ENCODE measurements around the gene GNB3.

The GNB3 gene

DNA sequence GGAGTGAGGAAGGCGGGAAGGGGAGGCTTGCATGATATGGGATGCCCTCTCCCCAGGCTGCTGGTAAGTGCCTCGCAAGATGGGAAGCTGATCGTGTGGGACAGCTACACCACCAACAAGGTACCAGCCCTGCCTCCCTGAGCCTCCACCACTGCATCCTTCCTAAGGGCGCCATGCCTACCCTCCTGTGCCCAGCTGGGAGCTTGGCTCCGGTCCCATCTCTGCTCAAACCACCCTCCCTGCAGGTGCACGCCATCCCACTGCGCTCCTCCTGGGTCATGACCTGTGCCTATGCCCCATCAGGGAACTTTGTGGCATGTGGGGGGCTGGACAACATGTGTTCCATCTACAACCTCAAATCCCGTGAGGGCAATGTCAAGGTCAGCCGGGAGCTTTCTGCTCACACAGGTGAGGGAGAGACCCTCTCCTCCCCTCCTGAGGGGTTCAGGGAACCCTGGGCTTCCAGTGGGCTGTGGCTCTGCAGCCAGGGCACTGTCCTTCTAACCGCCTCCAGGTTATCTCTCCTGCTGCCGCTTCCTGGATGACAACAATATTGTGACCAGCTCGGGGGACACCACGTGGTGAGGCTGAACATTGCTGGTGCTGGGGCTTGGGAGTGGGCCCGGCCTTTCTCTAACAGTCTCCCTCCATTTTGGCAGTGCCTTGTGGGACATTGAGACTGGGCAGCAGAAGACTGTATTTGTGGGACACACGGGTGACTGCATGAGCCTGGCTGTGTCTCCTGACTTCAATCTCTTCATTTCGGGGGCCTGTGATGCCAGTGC is 2.6 kb downstream of the GNB3 start:
- Histone ChIP-seq H3K27me3 (ENCODE audit: insufficient read depth, low read length) (no peaks in the 10 kb centered on the region), H3K9ac (ENCODE audit: low read depth, low read length) (no peak overlapping the region), H3K27ac (ENCODE audit: low read length) (no peak overlapping the region), H3K4me3 (ENCODE audit: low read length) (no peak overlapping the region), H3K4me1 (ENCODE audit: insufficient read depth, low read length) (0 out of 2 replicates have a peak, but pooled peaks cover 4% of the 10 kb centered on the region), H3K9me3 (ENCODE audit: insufficient read depth, low read depth, low read length) (no peaks in the 10 kb centered on the region), H3K36me3 (ENCODE audit: insufficient read depth, low read depth, low read length) (peaks cover 84% of the 10 kb centered on the region)

DNA sequence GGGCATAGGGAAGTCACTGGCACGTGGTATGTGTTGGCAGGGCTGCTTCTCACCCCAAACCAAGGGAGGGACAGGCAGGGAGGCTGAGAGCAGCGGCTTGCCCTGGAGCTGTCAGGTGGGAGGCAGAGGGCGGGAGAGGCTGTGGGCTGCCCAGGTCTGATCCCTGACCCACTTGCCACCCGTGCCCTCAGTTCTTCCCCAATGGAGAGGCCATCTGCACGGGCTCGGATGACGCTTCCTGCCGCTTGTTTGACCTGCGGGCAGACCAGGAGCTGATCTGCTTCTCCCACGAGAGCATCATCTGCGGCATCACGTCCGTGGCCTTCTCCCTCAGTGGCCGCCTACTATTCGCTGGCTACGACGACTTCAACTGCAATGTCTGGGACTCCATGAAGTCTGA is 4.7 kb downstream of the GNB3 start:
- Histone ChIP-seq H3K9ac (ENCODE audit: low read depth, low read length) (no peak overlapping the region), H3K27me3 (ENCODE audit: insufficient read depth, low read length) (no peaks in the 10 kb centered on the region), H3K9me3 (ENCODE audit: insufficient read depth, low read depth, low read length) (no peaks in the 10 kb centered on the region), H3K27ac (ENCODE audit: low read length) (no peak overlapping the region), H3K4me3 (ENCODE audit: low read length) (no peak overlapping the region), H3K36me3 (ENCODE audit: insufficient read depth, low read depth, low read length) (peaks cover 84% of the 10 kb centered on the region), H3K4me1 (ENCODE audit: insufficient read depth, low read length) (0 out of 2 replicates have a peak, but pooled peaks cover 2% of the 10 kb centered on the region)

DNA sequence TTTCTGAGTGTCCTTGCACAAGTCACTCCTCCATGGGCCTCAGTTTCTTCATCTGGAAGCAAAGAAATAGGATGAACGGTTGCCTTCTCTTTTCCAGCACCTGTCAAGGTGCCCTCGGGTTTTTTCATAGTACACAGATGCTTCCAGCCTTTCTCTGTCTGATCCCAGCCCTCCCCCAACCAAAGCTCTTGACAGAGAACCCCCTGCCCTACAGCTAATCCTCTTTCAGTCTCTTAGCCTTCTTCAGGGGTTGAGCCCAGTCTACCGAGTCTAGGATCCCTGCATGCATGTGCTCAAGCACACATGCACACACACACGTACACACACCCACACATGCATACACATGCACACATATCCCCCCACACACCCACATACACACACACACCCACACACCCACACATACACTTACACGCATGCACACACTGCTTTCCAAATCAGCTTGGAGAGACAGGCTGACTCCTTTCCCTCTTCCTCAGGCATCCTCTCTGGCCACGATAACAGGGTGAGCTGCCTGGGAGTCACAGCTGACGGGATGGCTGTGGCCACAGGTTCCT is 5.7 kb downstream of the GNB3 start:
- Histone ChIP-seq H3K9ac (ENCODE audit: low read depth, low read length) (no peak overlapping the region), H3K4me3 (ENCODE audit: low read length) (no peak overlapping the region), H3K4me1 (ENCODE audit: insufficient read depth, low read length) (0 out of 2 replicates have a peak, but pooled peaks cover 4% of the 10 kb centered on the region), H3K27me3 (ENCODE audit: insufficient read depth, low read length) (no peaks in the 10 kb centered on the region), H3K36me3 (ENCODE audit: insufficient read depth, low read depth, low read length) (peaks cover 84% of the 10 kb centered on the region), H3K9me3 (ENCODE audit: insufficient read depth, low read depth, low read length) (no peaks in the 10 kb centered on the region), H3K27ac (ENCODE audit: low read length) (no peak overlapping the region)

DNA sequence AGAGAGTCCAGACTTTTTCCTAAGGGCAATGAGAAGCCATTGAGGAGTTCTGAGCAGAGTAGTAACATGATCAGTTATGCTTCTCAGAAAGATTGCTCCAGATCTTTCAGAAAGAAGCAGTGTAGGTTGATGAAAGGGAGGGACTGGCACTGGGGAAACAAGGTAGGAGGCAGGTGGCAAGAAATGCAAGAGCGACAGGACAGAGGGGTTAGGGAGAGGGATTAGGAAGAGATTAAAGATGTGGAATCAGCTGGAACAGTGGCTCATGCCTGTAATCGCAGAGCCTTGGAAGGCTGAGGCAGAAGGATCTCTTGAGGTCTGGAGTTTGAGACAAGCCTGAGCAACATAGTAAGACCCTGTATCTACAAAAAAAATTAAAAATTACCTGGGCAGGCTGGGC is 7.0 kb downstream of the GNB3 start:
- H3K36me3 ChIP-seq (ENCODE audit: insufficient read depth, low read depth, low read length), result peaks cover 71% of the 10 kb centered on the region
- H3K4me1 ChIP-seq (ENCODE audit: insufficient read depth, low read length), result 0 out of 2 replicates have a peak, but pooled peaks cover 4% of the 10 kb centered on the region
- H3K27me3 ChIP-seq (ENCODE audit: insufficient read depth, low read length), result no peaks in the 10 kb centered on the region
- H3K9ac ChIP-seq (ENCODE audit: low read depth, low read length), result no peak overlapping the region
- no peaks in the 10 kb centered on the region for H3K9me3 ChIP-seq (ENCODE audit: insufficient read depth, low read depth, low read length)
- H3K27ac ChIP-seq (ENCODE audit: low read length), result no peak overlapping the region
- no peak overlapping the region for H3K4me3 ChIP-seq (ENCODE audit: low read length)

DNA sequence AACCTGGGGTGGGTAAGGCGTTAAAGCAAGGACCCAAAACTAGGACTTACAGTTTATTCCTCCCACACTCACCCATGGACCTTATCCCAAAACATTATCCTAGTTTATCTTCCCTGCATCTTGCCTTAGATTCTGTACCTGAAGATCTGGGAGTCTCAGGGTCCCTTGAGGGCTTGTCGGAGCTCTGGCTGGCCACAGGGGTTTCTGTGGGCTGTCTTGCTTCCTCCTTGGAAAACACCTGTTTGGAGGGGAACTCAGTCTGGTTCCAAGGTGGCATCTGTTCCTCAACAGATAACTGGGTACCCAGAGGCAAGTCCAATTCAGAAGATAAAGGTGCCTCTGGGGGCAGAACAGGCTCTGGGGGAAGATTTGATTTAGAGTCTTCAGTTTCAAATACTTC is 8.7 kb downstream of the GNB3 start:
- no peak overlapping the region for H3K4me3 ChIP-seq (ENCODE audit: low read length)
- H3K27me3 ChIP-seq (ENCODE audit: insufficient read depth, low read length), result no peaks in the 10 kb centered on the region
- no peaks in the 10 kb centered on the region for H3K9me3 ChIP-seq (ENCODE audit: insufficient read depth, low read depth, low read length)
- H3K36me3 ChIP-seq (ENCODE audit: insufficient read depth, low read depth, low read length), result peaks cover 56% of the 10 kb centered on the region
- H3K4me1 ChIP-seq (ENCODE audit: insufficient read depth, low read length), result peaks cover 9% of the 10 kb centered on the region; the same call in 1 of the 2 replicates
- no peak overlapping the region for H3K9ac ChIP-seq (ENCODE audit: low read depth, low read length)
- no peak overlapping the region for H3K27ac ChIP-seq (ENCODE audit: low read length)

DNA sequence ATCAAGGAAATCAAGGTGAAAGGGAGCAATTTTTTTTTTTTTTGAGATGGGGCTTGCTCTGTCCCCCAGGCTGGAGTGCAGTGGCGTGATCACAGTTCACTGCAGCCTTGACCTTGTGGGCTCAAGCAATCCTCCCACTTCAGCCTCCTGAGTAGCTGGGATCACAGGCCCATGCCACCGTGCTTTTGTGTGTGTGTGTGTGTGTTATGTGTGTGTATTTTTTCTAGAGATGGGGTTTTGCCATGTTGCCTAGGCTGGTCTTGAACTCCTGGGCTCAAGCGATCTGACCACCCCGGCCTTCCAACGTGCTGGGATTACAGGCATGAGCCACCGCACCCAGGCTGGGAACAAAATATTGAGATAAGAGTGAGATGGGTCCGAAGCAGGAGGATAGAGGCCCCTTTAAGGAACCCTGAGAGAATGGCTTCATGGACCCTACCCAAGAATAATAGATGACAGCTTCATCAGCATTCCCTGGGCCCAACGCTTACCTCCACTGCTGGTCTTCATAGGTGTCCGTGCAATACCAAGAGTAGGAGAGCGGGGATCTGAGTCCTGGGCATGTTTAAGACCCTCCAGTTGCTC is 9.3 kb downstream of the GNB3 start:
- peak overlapping the region; percentile 89; the same call in 1 of the 2 replicates for H3K9ac ChIP-seq (ENCODE audit: low read depth, low read length)
- no peaks in the 10 kb centered on the region for H3K9me3 ChIP-seq (ENCODE audit: insufficient read depth, low read depth, low read length)
- no peaks in the 10 kb centered on the region for H3K27me3 ChIP-seq (ENCODE audit: insufficient read depth, low read length)
- H3K4me3 ChIP-seq (ENCODE audit: low read length), result peak overlapping the region; percentile 77
- H3K4me1 ChIP-seq (ENCODE audit: insufficient read depth, low read length), result peaks cover 9% of the 10 kb centered on the region; the same call in 1 of the 2 replicates
- H3K36me3 ChIP-seq (ENCODE audit: insufficient read depth, low read depth, low read length), result peaks cover 53% of the 10 kb centered on the region
- no peak overlapping the region for H3K27ac ChIP-seq (ENCODE audit: low read length)

DNA sequence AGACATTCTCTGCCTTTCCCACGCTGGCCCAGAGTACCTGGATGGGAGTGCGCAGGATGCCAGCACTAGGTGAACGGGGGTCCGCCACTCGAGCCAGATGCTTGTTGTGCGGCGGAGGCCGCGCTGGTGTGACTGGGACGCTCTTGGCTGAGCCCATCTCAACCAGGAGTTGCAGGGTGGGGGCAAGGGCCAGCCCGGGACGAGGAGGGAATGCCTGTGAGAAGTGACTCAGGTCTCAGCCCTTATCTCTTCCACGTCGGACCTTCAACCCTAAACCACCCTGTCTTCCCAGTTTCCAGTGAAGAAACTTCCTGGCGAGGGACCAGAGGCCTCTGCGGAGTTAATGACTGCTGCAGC is 10.0 kb downstream of the GNB3 start:
- Histone ChIP-seq H3K4me3 (ENCODE audit: low read length) (peak overlapping the region; percentile 77), H3K36me3 (ENCODE audit: insufficient read depth, low read depth, low read length) (peaks cover 53% of the 10 kb centered on the region), H3K27ac (ENCODE audit: low read length) (no peak overlapping the region), H3K9ac (ENCODE audit: low read depth, low read length) (peak overlapping the region; percentile 89), H3K9me3 (ENCODE audit: insufficient read depth, low read depth, low read length) (no peaks in the 10 kb centered on the region), H3K27me3 (ENCODE audit: insufficient read depth, low read length) (no peaks in the 10 kb centered on the region), H3K4me1 (ENCODE audit: insufficient read depth, low read length) (peaks cover 9% of the 10 kb centered on the region; the same call in 1 of the 2 replicates)

DNA sequence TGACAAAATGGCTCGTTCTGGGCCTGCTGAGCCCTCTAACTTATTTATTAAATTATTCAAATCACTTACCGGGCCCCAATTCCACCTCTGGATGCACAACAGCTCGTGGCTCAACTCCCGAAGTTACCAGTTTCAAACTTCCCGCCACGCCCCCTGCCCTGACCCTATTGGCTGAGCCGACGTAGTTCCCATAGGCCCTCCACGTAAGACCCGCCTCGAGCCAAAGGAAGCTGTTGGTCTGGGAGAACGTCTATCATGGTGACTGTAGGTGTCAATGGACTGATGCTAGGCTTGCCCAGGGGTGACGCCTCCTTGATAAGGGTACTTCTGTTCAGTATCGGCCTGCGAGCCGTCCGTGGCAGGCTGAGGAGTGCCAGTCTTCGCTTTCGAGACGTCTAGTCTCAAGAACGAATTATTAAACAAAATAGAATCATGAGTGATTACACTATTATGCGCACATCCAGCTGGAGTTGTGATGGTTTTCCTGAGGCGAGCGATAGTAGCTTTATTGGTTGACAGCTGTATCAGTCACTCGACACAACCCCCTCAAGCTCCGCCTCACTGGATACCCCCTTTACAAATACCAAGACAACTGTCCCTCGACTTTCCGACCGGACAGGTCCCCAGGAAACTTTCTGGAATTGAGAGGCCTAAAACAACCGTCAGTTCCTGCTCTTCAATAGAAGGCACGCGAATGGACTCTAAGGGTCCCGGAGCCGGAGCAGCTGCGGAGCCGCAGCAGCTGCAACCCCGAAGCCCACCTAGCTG is 10.6 kb downstream of the GNB3 start, which contains the start of gene CDCA3:
CDCA3 (minus strand) TSS at position 134 of the 768 bp plus-strand sequence. CDS start 334 bp downstream, outside the sequence.
- Histone ChIP-seq H3K9me3 (ENCODE audit: insufficient read depth, low read depth, low read length) (no peaks in the 10 kb centered on the region), H3K4me3 (ENCODE audit: low read length) (peak within 1 kb of the TSS; percentile 77), H3K4me1 (ENCODE audit: insufficient read depth, low read length) (peaks cover 9% of the 10 kb centered on the region; the same call in 1 of the 2 replicates), H3K27me3 (ENCODE audit: insufficient read depth, low read length) (no peaks in the 10 kb centered on the region), H3K9ac (ENCODE audit: low read depth, low read length) (peak within 1 kb of the TSS; percentile 89), H3K27ac (ENCODE audit: low read length) (peak within 1 kb of the TSS; percentile 80), H3K36me3 (ENCODE audit: insufficient read depth, low read depth, low read length) (peaks cover 53% of the 10 kb centered on the region)

DNA sequence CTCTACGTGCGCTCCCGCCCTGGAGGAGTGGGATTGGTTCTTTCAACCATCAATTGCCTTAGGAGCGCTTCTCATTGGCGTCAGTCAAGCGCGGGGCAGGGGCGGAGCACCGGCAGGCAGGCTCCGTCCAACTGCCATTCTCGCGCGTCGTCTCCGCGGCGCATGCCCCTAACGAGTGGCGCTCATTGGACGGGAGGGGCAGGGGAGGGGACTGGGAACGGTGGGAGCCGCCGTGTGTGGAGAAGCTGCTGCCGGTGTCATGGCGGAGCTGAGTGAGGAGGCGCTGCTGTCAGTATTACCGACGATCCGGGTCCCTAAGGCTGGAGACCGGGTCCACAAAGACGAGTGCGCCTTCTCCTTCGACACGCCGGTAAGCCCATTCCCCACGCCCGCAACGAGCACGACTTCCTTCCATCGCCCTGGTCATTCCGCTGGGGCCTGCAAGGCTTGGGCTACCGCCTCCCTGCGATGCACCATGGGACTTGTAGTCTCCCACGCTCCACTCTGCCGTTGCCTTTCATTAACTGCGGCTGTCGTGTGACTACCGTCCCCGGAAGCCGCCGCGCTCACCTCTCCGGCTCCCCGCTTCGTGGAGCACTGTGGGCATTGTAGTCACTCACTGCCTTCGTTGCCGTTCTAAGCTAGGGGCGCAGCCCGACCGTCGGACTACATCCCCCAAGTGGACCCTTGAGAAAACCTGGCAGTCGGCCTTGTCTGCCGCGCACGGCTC is 11.4 kb downstream of the GNB3 start, which contains the start of gene USP5:
USP5 (plus strand) TSS at position 230 of the 730 bp plus-strand sequence; CDS start at position 260, 30 bp downstream.
- peak within 1 kb of the TSS; percentile 89 for H3K9ac ChIP-seq (ENCODE audit: low read depth, low read length)
- H3K36me3 ChIP-seq (ENCODE audit: insufficient read depth, low read depth, low read length), result peaks cover 53% of the 10 kb centered on the region
- H3K4me1 ChIP-seq (ENCODE audit: insufficient read depth, low read length), result peaks cover 9% of the 10 kb centered on the region; the same call in 1 of the 2 replicates
- peak within 1 kb of the TSS; percentile 80 for H3K27ac ChIP-seq (ENCODE audit: low read length)
- no peaks in the 10 kb centered on the region for H3K27me3 ChIP-seq (ENCODE audit: insufficient read depth, low read length)
- H3K9me3 ChIP-seq (ENCODE audit: insufficient read depth, low read depth, low read length), result no peaks in the 10 kb centered on the region
- H3K4me3 ChIP-seq (ENCODE audit: low read length), result peak within 1 kb of the TSS; percentile 77

DNA sequence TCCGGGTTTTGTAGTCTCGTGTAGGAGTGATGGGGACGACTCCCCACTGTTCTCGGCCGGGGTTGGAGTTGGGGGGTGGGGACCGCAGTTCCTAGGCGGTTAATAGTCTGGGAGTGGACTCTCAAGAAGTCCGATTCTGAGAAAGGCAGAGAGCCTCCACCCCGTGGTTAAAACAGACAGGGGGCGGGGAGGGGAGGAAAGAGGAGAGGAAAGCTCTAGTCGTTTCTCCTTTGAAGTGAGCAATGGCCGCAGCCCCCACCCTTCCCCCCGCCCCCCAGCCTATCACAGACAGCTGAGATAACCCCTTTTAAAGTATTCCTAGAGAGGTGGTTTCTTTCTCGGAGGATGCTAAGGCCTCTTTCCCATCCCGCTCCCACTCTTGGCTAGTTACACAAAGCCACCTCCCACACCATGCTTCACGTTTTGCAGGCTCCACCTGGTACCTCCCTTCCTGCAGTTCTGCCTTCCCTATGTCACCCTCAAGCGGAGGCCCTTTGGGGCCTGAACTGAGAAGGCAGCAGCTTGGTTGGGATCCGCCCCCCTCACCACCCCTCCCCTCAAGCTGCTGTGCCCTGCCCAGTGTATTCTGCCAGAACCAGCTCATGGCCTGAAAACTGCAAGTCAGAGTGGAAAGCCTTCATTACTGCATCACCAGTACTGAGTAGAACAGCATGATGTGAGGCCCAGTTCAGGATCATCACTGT is 12.1 kb downstream of the GNB3 start:
- H3K4me3 ChIP-seq (ENCODE audit: low read length), result peak overlapping the region; percentile 77
- H3K27me3 ChIP-seq (ENCODE audit: insufficient read depth, low read length), result no peaks in the 10 kb centered on the region
- H3K36me3 ChIP-seq (ENCODE audit: insufficient read depth, low read depth, low read length), result peaks cover 53% of the 10 kb centered on the region
- peaks cover 9% of the 10 kb centered on the region; the same call in 1 of the 2 replicates for H3K4me1 ChIP-seq (ENCODE audit: insufficient read depth, low read length)
- no peak overlapping the region for H3K27ac ChIP-seq (ENCODE audit: low read length)
- peak overlapping the region; percentile 75; the same call in 1 of the 2 replicates for H3K9ac ChIP-seq (ENCODE audit: low read depth, low read length)
- H3K9me3 ChIP-seq (ENCODE audit: insufficient read depth, low read depth, low read length), result no peaks in the 10 kb centered on the region
